NT2/D1 (cell line): Measurements from ENCODE around the gene TPCN1.

Source experiments
- SUZ12 ChIP-seq: IDR thresholded peaks from 2 replicates; pipeline ENCODE4 v1.6.1; 2011; ENCODE audit not compliant: insufficient read length, insufficient read depth; ENCODE audit errors: extremely low read depth
- YY1 ChIP-seq: IDR thresholded peaks from 2 replicates; pipeline ENCODE4 v1.6.1; 2011; ENCODE audit not compliant: insufficient read length, insufficient read depth
- ZNF274 ChIP-seq: IDR thresholded peaks from 2 replicates; pipeline ENCODE4 v1.6.1; 2011; ENCODE audit warnings: mild to moderate bottlenecking, low read depth, low read length

DNA sequence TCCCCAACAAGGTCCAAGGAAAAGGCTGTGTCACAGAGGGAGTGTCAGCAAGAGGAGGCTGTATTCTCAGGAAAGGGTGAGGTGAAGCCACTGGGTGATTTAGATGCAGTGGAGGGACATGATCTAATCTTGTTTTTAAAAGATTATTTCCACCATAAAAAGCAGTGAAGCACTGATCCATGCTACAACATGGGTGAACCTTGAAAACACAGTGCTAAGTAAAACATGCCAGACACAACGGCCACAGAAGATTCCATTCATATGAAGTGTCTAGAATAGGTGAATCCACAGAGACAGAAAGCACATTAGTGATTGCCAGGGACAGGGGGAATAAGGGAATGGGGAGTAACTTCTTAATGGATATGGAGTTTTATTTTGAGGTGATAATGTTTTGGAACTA is 23.0 kb upstream of the TPCN1 start:
- TF ChIP-seq SUZ12: no peak
- no peak for TF ChIP-seq YY1
- TF ChIP-seq ZNF274: no peak
